Kidney tubule cell (primary cell): ENCODE data around the gene GATA2.
A peak's percentile ranks its signal among the peaks of the same experiment; 100 is the strongest.

Source experiments
- DNase-seq: peaks from one replicate; pipeline ENCODE4 v3.0.0-alpha.2; 2018; ENCODE audit warnings: low spot score

Gene GATA2

DNA sequence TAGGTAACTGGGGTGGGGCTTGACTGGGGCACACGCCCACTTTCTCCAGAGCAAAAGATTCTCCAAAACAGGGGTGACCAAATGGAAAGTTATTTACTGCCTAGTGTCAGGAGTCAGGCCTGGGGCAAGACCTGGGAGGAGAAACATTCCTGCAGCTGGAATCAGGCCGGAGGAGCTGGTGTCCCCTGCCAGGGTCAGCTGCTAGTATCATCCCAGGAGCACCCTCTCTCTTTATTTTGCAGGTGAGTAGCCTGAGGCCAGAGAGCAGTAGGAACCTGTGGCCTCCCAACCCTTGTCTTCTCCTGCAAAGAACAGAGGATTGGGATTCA, 59.2 kb downstream of the GATA2 start:
- DNase-seq = peak; percentile 23

DNA sequence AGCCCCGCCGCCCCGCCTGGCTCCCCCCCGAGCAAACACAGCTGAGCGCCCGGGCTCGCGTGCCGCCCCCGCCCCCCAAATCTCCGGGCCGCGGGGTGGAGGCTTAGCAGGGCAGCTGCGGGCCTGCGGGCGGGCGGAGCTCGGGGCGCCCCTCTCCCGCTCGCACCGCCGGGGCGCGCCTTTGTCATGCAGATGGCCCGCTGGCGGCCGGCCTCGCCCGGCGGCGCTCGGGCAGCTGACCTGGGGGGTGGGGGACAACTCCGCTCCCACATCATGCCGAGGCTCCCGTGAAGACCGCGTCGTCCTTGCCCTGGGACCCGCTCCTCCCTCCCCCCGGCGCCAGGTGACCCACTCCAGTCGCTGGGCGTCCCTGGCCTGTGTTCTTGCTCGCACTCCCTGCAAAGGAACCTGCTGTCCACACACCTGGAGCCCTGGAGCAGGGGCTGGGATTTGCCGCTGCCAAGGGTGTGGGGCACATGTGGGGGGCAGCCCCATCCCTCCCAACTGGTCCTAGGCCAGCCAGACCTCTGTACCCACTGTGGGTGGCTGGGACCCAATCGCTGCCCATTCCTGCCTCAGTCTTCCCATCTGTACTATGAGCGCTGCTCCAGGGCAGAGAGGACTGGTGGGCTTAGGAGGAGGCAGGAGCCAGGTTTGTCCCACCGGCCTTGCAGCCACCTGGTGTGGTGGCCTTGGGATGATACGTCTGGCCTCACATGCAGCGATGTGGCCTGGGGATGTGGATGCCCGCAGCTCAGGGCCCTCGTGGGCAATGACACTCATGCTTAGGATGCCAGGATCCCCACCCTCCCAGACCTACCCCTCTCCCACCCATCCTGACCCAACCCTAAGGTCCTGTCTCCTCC, 59.8 kb downstream of the GATA2 start:
- no peak for DNase-seq

DNA sequence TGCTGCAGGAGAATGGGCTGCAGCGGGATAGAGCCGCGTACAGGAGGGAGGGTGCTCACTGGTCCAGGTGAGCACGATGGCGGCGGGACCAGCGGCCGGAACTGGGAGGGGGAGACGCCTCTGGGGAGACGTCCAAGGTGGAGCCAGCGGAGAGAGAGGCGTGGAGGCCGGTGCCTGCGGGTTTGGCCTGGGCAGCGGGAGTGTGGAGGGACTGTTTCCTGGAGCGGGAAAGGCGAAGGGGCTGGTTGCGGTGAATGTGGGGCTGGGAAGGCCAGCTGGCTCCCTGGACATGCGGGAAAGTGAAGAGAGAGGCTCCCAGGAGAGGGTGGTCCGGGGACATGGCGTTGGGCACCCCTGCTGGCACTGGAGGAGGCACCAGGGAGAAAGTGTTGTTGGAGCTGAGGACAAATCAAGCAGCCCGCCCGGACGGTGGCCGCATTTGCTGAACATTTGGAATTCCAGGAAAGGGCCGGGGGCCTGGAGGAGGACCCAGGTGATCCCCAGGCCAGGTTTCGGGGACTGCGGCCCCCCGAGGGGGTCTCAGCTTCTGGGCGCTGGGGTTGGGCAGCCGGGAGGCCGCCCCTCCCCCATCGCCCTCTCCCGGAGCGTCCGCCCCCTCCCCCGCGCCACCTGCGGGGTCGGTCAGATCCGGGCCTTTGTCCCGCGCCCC, 60.6 kb downstream of the GATA2 start:
- no peak for DNase-seq

DNA sequence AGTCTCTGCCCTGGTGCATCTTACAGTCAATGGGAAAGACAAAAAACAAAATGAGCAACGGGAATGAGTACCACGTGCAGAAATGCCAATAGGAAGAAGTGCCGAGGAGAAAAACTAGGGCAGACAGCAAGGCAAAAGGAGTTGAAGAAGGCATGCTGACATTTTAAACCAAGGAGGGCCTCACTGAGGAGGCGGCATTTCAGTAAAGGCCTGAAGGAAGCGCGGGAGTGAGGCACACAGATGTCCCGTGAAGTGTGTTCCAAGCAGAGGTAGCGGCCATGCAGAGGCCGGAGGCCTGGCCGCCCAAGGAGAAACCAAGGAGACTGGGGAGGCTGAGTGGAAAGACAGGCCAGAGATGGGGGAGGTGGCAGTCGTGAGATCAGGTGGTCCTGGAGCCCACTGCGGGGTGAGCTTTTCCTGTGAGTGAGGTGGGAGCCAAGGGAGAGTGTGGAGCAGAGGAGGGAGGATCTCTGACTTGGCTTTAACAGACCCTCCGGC, 61.1 kb downstream of the GATA2 start:
- no peak for DNase-seq

DNA sequence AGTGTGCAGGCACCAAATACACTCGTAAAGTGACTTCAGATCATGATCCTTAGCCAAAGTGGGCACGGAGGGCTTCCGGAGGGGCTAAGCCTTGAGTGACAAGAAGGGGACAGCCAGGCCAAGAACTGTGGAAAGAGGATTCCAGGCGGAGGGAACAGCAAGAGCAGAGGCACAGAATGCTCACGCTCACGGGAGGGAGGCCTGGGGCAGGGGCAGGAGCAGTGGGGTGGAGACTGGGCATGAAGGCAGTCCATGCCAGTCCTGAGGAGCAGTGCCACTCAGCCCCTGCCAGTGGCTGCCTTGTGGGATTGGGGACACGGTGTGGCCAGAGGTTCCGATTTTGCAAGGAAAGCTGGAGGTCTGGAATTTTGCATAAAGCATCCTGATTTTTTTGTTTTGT, 62.3 kb downstream of the GATA2 start:
- no peak for DNase-seq

DNA sequence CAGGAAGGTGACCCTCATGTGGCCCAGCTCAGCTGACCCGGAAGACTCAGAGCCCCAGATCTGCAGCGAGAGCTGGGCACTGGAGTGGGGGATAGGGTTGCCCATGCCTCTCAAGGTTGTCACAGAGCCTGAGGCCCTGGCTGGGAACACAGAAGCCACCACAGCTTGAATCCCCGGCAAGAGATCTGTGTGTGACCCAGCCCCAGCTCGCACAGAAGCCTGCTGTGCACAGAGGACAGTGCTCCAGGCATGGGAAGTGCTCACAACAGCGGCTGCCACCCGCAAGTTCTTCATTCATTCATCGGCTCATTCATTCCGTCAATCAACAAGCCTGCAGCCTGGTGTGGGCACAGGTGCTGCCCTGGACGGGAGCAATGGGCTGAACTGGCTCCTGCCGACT, 62.7 kb downstream of the GATA2 start:
- no peak for DNase-seq

DNA sequence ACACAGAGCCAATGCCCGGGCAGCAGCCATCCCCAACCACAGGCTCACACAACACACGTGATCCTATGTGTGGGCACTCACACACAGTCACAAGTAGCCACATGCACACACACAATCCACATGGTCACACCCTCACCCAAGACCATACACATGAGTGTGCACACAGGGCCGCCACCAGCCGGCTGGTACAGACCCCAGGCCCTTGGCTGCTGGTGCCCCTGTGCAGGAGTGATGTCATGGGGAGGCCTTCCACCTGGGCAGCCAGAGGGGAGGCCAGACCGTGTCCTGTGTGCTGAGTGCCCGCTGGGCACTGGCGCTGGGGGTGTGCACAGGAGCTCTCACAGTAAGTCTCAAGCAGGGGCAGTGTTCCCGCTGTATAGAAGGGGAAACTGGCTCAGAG, 63.2 kb downstream of the GATA2 start:
- no peak for DNase-seq
